ENCODE data around the gene NDFIP2. TPM values are rescaled to one million over a fixed set of nuclear protein-coding genes. Genes with fewer than 3 reads are reported as not detected.

Gene NDFIP2
- 26.8 TPM for polyA plus RNA-seq (ENCODE audit: insufficient read length)

- DNase-seq (ENCODE audit: low read depth), result peak; percentile 44
These were observed at the start of gene NDFIP2 for GRCh38 chr13:79480954-79481684. Gene NDFIP2, plus strand, starts transcription at chr13:79481155. Its CDS starts 49 bp downstream, at chr13:79481204.

GRCh38 chr13:79432086-79432485, 48.9 kb upstream of the NDFIP2 start:
- no peak for DNase-seq (ENCODE audit: low read depth)

- no peak for DNase-seq (ENCODE audit: low read depth)
These were observed 48.0 kb upstream of the NDFIP2 start for GRCh38 chr13:79432992-79433391.

- DNase-seq (ENCODE audit: low read depth), result no peak
These were observed 46.4 kb upstream of the NDFIP2 start for GRCh38 chr13:79434556-79434955.

- DNase-seq (ENCODE audit: low read depth), result no peak
These were observed 45.4 kb upstream of the NDFIP2 start for GRCh38 chr13:79435561-79435990.

- DNase-seq (ENCODE audit: low read depth), result no peak
These were observed 41.7 kb upstream of the NDFIP2 start for GRCh38 chr13:79439275-79439674.

- no peak for DNase-seq (ENCODE audit: low read depth)
These were observed 39.9 kb upstream of the NDFIP2 start for GRCh38 chr13:79440958-79441528.

GRCh38 chr13:79442221-79442620, 38.7 kb upstream of the NDFIP2 start:
- DNase-seq (ENCODE audit: low read depth), result no peak

- DNase-seq (ENCODE audit: low read depth), result no peak
These were observed 38.2 kb upstream of the NDFIP2 start for GRCh38 chr13:79442706-79443105.

- DNase-seq (ENCODE audit: low read depth), result no peak
These were observed 34.8 kb upstream of the NDFIP2 start for GRCh38 chr13:79445968-79446645.

GRCh38 chr13:79447141-79447540, 33.8 kb upstream of the NDFIP2 start:
- DNase-seq (ENCODE audit: low read depth), result no peak

GRCh38 chr13:79447741-79448140, 33.2 kb upstream of the NDFIP2 start:
- DNase-seq (ENCODE audit: low read depth), result no peak

- no peak for DNase-seq (ENCODE audit: low read depth)
These were observed 32.5 kb upstream of the NDFIP2 start for GRCh38 chr13:79448413-79448812.

- no peak for DNase-seq (ENCODE audit: low read depth)
These were observed 30.8 kb upstream of the NDFIP2 start for GRCh38 chr13:79450110-79450509.

GRCh38 chr13:79451500-79451962, 29.4 kb upstream of the NDFIP2 start:
- DNase-seq (ENCODE audit: low read depth), result no peak

GRCh38 chr13:79452239-79452913, 28.6 kb upstream of the NDFIP2 start:
- no peak for DNase-seq (ENCODE audit: low read depth)

GRCh38 chr13:79455331-79455730, 25.6 kb upstream of the NDFIP2 start:
- no peak for DNase-seq (ENCODE audit: low read depth)

GRCh38 chr13:79456051-79456450, 24.9 kb upstream of the NDFIP2 start:
- DNase-seq (ENCODE audit: low read depth), result no peak

GRCh38 chr13:79456656-79457365, 24.1 kb upstream of the NDFIP2 start:
- DNase-seq (ENCODE audit: low read depth), result no peak

GRCh38 chr13:79457390-79457789, 23.6 kb upstream of the NDFIP2 start:
- DNase-seq (ENCODE audit: low read depth), result no peak

- no peak for DNase-seq (ENCODE audit: low read depth)
These were observed 23.0 kb upstream of the NDFIP2 start for GRCh38 chr13:79457948-79458347.

GRCh38 chr13:79458436-79458835, 22.5 kb upstream of the NDFIP2 start:
- no peak for DNase-seq (ENCODE audit: low read depth)

All from forelimb muscle (tissue), 1 donor.